ENCODE results near the gene UBASH3A.

- TF ChIP-seq EP300 (IDR thresholded peaks at IDR 0.05): no peak
- TF ChIP-seq, protein P1, sequence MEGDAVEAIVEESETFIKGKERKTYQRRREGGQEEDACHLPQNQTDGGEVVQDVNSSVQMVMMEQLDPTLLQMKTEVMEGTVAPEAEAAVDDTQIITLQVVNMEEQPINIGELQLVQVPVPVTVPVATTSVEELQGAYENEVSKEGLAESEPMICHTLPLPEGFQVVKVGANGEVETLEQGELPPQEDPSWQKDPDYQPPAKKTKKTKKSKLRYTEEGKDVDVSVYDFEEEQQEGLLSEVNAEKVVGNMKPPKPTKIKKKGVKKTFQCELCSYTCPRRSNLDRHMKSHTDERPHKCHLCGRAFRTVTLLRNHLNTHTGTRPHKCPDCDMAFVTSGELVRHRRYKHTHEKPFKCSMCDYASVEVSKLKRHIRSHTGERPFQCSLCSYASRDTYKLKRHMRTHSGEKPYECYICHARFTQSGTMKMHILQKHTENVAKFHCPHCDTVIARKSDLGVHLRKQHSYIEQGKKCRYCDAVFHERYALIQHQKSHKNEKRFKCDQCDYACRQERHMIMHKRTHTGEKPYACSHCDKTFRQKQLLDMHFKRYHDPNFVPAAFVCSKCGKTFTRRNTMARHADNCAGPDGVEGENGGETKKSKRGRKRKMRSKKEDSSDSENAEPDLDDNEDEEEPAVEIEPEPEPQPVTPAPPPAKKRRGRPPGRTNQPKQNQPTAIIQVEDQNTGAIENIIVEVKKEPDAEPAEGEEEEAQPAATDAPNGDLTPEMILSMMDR (IDR thresholded peaks at IDR 0.05): no peak
Measured at GRCh38 chr21:42423197-42423675, 19.5 kb downstream of the UBASH3A start.
